OCI-LY1 (cell line): ENCODE results near the gene FMOD.

Experiments used
- H2AFZ ChIP-seq: fragments of 200-600 bp; sonication (generic), shearing (Covaris generic); 2 replicates; pipeline ENCODE4 v1.6.0; 2014; ENCODE audit warnings: antibody characterized with exemption, mild to moderate bottlenecking, low read length
- H3F3A ChIP-seq: fragments of 200-600 bp; sonication (generic), shearing (Covaris generic); 2 replicates; pipeline ENCODE4 v1.6.0; 2014; ENCODE audit warnings: mild to moderate bottlenecking, antibody characterized with exemption, low read length, moderate library complexity; ENCODE audit not compliant: insufficient read depth
- H3K27ac ChIP-seq: fragments of 200-600 bp; sonication (generic); 2 replicates; pipeline ENCODE4 v1.5.1; 2014; ENCODE audit warnings: low read length, mixed run types, mild to moderate bottlenecking, low read depth; ENCODE audit not compliant: poor library complexity, severe bottlenecking
- H3K27me3 ChIP-seq: fragments of 200-600 bp; sonication (generic); 2 replicates; pipeline ENCODE4 v1.6.0; 2014; ENCODE audit warnings: antibody characterized with exemption, mild to moderate bottlenecking, low read length, moderate library complexity; ENCODE audit not compliant: insufficient read depth
- H3K36me3 ChIP-seq: fragments of 200-600 bp; sonication (generic); 2 replicates; pipeline ENCODE4 v1.6.1; 2014; ENCODE audit warnings: mild to moderate bottlenecking, antibody characterized with exemption, low read length, moderate library complexity, mixed read lengths; ENCODE audit not compliant: insufficient read depth
- H3K4me1 ChIP-seq: fragments of 200-600 bp; sonication (generic); 2 replicates; pipeline ENCODE4 v1.5.1; 2014; ENCODE audit warnings: mild to moderate bottlenecking, low read length, moderate library complexity; ENCODE audit not compliant: insufficient read depth, severe bottlenecking
- H3K4me2 ChIP-seq: fragments of 200-600 bp; sonication (generic), shearing (Covaris generic); 2 replicates; pipeline ENCODE4 v1.6.1; 2014; ENCODE audit warnings: low read length
- H3K4me3 ChIP-seq: fragments of 200-600 bp; sonication (generic); 2 replicates; pipeline ENCODE4 v1.5.1; 2014; ENCODE audit warnings: low read length, low read depth, mild to moderate bottlenecking, mixed read lengths; ENCODE audit not compliant: poor library complexity, severe bottlenecking
- H3K79me2 ChIP-seq: fragments of 200-600 bp; shearing (Covaris generic); 2 replicates; pipeline ENCODE4 v1.6.1; 2016; ENCODE audit warnings: mixed run types, low read length, mixed read lengths; ENCODE audit not compliant: insufficient read depth
- H3K9ac ChIP-seq: fragments of 200-600 bp; sonication (generic), shearing (Covaris generic); 2 replicates; pipeline ENCODE4 v1.6.1; 2014; ENCODE audit warnings: mild to moderate bottlenecking, low read length, mixed read lengths
- H3K9me2 ChIP-seq: fragments of 200-600 bp; sonication (generic), shearing (Covaris generic); 2 replicates; pipeline ENCODE4 v1.6.1; 2014; ENCODE audit warnings: low read depth, mild to moderate bottlenecking, low read length, mixed read lengths
- H3K9me3 ChIP-seq: fragments of 200-600 bp; shearing (Covaris generic); 2 replicates; pipeline ENCODE4 v1.6.1; 2014; ENCODE audit warnings: low read length, mixed read lengths
- H4K20me1 ChIP-seq: fragments of 200-600 bp; sonication (generic), shearing (Covaris generic); 2 replicates; pipeline ENCODE4 v1.6.0; 2016; ENCODE audit warnings: mild to moderate bottlenecking, low read length; ENCODE audit not compliant: insufficient read depth
- EZH2 ChIP-seq: fragments of 200-600 bp; sonication (generic), shearing (Covaris generic); IDR thresholded peaks from 2 replicates; pipeline ENCODE4 v1.8.0; 2017; ENCODE audit warnings: borderline replicate concordance, mixed run types, mild to moderate bottlenecking, antibody characterized with exemption, low read length, moderate library complexity, mixed read lengths
- TF ChIP-seq, protein P1 (sequence below): fragments of 200-600 bp; sonication (generic), shearing (Covaris generic); IDR thresholded peaks from 2 replicates; pipeline ENCODE4 v1.5.1; 2017; ENCODE audit warnings: mild to moderate bottlenecking, antibody characterized with exemption, low read length, moderate library complexity, mixed read lengths

The FMOD gene

GRCh38 chr1:203299169-203299568, 51.8 kb downstream of the FMOD start:
- Histone ChIP-seq H4K20me1 (no peaks in the 10 kb centered on the region), H3K36me3 (no peaks in the 10 kb centered on the region), H3K4me2 (peak overlapping the region; percentile 73), H3K9me2 (no peaks in the 10 kb centered on the region), H3F3A (peaks cover 10% of the 10 kb centered on the region), H3K27ac (peak overlapping the region; percentile 100), H3K4me3 (peak overlapping the region; percentile 49), H3K79me2 (0 out of 2 replicates have a peak, but pooled peaks cover 4% of the 10 kb centered on the region), H3K9ac (peak overlapping the region; percentile 85), H3K4me1 (peaks cover 99% of the 10 kb centered on the region), H3K27me3 (no peaks in the 10 kb centered on the region), H3K9me3 (no peaks in the 10 kb centered on the region), H2AFZ (no peak overlapping the region)
- TF ChIP-seq EZH2 = no peak

GRCh38 chr1:203296460-203297073, 54.4 kb downstream of the FMOD start:
- Histone ChIP-seq H3K79me2 (no peaks in the 10 kb centered on the region), H3F3A (peaks cover 10% of the 10 kb centered on the region), H3K27ac (peak overlapping the region; percentile 100), H3K4me1 (peaks cover 97% of the 10 kb centered on the region), H3K4me3 (no peak overlapping the region), H3K4me2 (peak overlapping the region; percentile 56), H3K36me3 (no peaks in the 10 kb centered on the region), H3K9me3 (no peaks in the 10 kb centered on the region), H2AFZ (no peak overlapping the region), H3K27me3 (no peaks in the 10 kb centered on the region), H3K9ac (peak overlapping the region; percentile 67), H3K9me2 (no peaks in the 10 kb centered on the region), H4K20me1 (no peaks in the 10 kb centered on the region)
- TF ChIP-seq, protein P1, sequence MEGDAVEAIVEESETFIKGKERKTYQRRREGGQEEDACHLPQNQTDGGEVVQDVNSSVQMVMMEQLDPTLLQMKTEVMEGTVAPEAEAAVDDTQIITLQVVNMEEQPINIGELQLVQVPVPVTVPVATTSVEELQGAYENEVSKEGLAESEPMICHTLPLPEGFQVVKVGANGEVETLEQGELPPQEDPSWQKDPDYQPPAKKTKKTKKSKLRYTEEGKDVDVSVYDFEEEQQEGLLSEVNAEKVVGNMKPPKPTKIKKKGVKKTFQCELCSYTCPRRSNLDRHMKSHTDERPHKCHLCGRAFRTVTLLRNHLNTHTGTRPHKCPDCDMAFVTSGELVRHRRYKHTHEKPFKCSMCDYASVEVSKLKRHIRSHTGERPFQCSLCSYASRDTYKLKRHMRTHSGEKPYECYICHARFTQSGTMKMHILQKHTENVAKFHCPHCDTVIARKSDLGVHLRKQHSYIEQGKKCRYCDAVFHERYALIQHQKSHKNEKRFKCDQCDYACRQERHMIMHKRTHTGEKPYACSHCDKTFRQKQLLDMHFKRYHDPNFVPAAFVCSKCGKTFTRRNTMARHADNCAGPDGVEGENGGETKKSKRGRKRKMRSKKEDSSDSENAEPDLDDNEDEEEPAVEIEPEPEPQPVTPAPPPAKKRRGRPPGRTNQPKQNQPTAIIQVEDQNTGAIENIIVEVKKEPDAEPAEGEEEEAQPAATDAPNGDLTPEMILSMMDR = no peak
- TF ChIP-seq EZH2 = no peak

- Histone ChIP-seq H3K9me3 (no peaks in the 10 kb centered on the region), H3K9ac (peak overlapping the region; percentile 67), H3K36me3 (no peaks in the 10 kb centered on the region), H3K4me1 (peaks cover 97% of the 10 kb centered on the region), H2AFZ (no peak overlapping the region), H3K4me3 (peak overlapping the region; percentile 34), H3K27me3 (no peaks in the 10 kb centered on the region), H3K4me2 (peak overlapping the region; percentile 56), H3K9me2 (no peaks in the 10 kb centered on the region), H4K20me1 (no peaks in the 10 kb centered on the region), H3K79me2 (no peaks in the 10 kb centered on the region), H3K27ac (peak overlapping the region; percentile 100), H3F3A (peaks cover 6% of the 10 kb centered on the region)
- TF ChIP-seq EZH2 = no peak
Measured at GRCh38 chr1:203295796-203296195, 55.1 kb downstream of the FMOD start.

GRCh38 chr1:203291201-203292096, 59.5 kb downstream of the FMOD start:
- H2AFZ ChIP-seq = no peak overlapping the region
- H3K4me3 ChIP-seq = peak overlapping the region; percentile 49
- no peaks in the 10 kb centered on the region for H3K9me3 ChIP-seq
- no peaks in the 10 kb centered on the region for H3K27me3 ChIP-seq
- H3K9ac ChIP-seq = peak overlapping the region; percentile 92
- peak overlapping the region; percentile 78 for H3K4me2 ChIP-seq
- peaks cover 97% of the 10 kb centered on the region for H3K4me1 ChIP-seq
- H3K79me2 ChIP-seq = no peaks in the 10 kb centered on the region
- TF ChIP-seq, protein P1 = no peak
- TF ChIP-seq EZH2 = no peak
- no peaks in the 10 kb centered on the region for H4K20me1 ChIP-seq
- no peaks in the 10 kb centered on the region for H3K36me3 ChIP-seq
- no peaks in the 10 kb centered on the region for H3K9me2 ChIP-seq
- peak overlapping the region; percentile 100 for H3K27ac ChIP-seq
- peaks cover 4% of the 10 kb centered on the region for H3F3A ChIP-seq
